ENCODE measurements around the gene RIC1. TPM values are rescaled to one million over a fixed set of nuclear protein-coding genes. Genes with fewer than 3 reads are reported as not detected.
A peak's percentile ranks its signal among the peaks of the same experiment; 100 is the strongest.

Gene RIC1
- total and polyA plus RNA-seq, 9 of the 15 experiments (the other 6 are each of a cell fraction or from before 2014, with no cell fraction given), result 3.2 to 25.8 (median 15.0) TPM

GRCh38 chr9:5630081-5630507 lies 1.2 kb downstream of the RIC1 start:
- no peak for FAIRE-seq
- H2AFZ ChIP-seq (ENCODE audit: low read depth, low read length), result peak overlapping the region; percentile 43
- TF ChIP-seq JUN (IDR thresholded peaks at IDR 0.05; ENCODE audit: borderline replicate concordance, low read depth, low read length) (no peak), JUN (CRISPR knock-in tag; IDR thresholded peaks at IDR 0.05; ENCODE audit: borderline replicate concordance) (no peak), MGA (IDR thresholded peaks at IDR 0.05) (no peak), ESRRB (CRISPR knock-in tag; IDR thresholded peaks at IDR 0.05; ENCODE audit: borderline replicate concordance) (no peak), CHD2 (IDR thresholded peaks at IDR 0.05; ENCODE audit: low read depth, low read length) (no peak), POLR3A (IDR thresholded peaks at IDR 0.05; ENCODE audit: borderline replicate concordance, extremely low read depth, insufficient read depth, insufficient read length) (no peak), OTX1 (CRISPR knock-in tag; IDR thresholded peaks at IDR 0.05) (no peak), CC2D1A (IDR thresholded peaks at IDR 0.05) (no peak), EP300 (IDR thresholded peaks at IDR 0.05; ENCODE audit: low read length) (no peak), ZNF551 (CRISPR knock-in tag; IDR thresholded peaks at IDR 0.05) (no peak)

More at GRCh38 chr9:5630081-5630507, 1.2 kb downstream of the RIC1 start:
- TSS peak; percentile 53 for BruUV-seq (replicated peaks)
- Histone ChIP-seq H3K9me3 (replicated peaks; ENCODE audit: control insufficient read depth, insufficient read depth, low read depth, low read length) (peaks cover 3% of the 10 kb centered on the region; the same call in 1 of the 2 replicates), H3K27me3 (ENCODE audit: control insufficient read depth in 2 of 2, insufficient read depth in 2 of 2, low read length in 2 of 2) (no peaks in the 10 kb centered on the region), H3K36me3 (ENCODE audit: control insufficient read depth, insufficient read depth, low read length) (peaks cover 4% of the 10 kb centered on the region; the same call in 1 of the 3 replicates), H4K20me1 (replicated peaks; ENCODE audit: control insufficient read depth, insufficient read depth, low read length) (no peaks in the 10 kb centered on the region), H3K9ac (ENCODE audit: insufficient read depth in 1 of 2, low read depth in 2 of 2, low read length in 2 of 2) (peak overlapping the region; percentile 87 to 97; a peak in 3 of 4 replicates), H3K79me2 (ENCODE audit: control insufficient read depth, insufficient read depth, low read length) (peaks cover 81% of the 10 kb centered on the region), H3K4me3 (peak overlapping the region; percentile 95), H3K4me1 (replicated peaks in 1 of 2; ENCODE audit: control insufficient read depth in 2 of 2, insufficient read depth in 2 of 2, low read length in 2 of 2) (peaks cover 0 to 12% of the 10 kb centered on the region in 2 experiments; a peak in 3 of 5 replicates), H3K4me2 (ENCODE audit: insufficient read depth, low read length) (peak overlapping the region; percentile 80), H3K9me1 (ENCODE audit: control insufficient read depth, insufficient read depth, low read length) (no peaks in the 10 kb centered on the region), H3K27ac (ENCODE audit: extremely low read depth, low read depth, low read length) (peak overlapping the region; percentile 87)
- DNase-seq (ENCODE audit: extremely low read depth in 1 of 4, low spot score in 3 of 4) (peak in 1 of 4 experiments; percentile 38), ATAC-seq (no peak)
- WGBS (ENCODE audit: insufficient coverage, low coverage, missing lambda C conversion rate), result 4% methylated on average over 5 of the region's 6 CpGs
- intact Hi-C loops (cut with micrococcal nuclease), result loop anchor here (5.0 kb wide), 2 partner anchors 67 to 142 kb away; no protein-coding TSS in a partner anchor
- CTCF ChIA-PET (ENCODE audit: low intra/inter-chr PET ratio), result no interaction called here
- in situ Hi-C loops (cut with MboI), result no loop called here
- POLR2A ChIA-PET, result no interaction called here
